NCI-H345 treated with DMSO at 0.1 percent for 48 hours (cell line): ENCODE data around the gene GALNT9.
"Not testable (repeated sequence)": the region's sequence is repeated elsewhere in the genome, so short reads cannot be mapped to it uniquely, and the experiment has no call there.

Experiments used
- DNase-seq: peaks from one replicate; lab custom pipeline; 2025; ENCODE audit not compliant: unreplicated experiment; lab: John Stamatoyannopoulos, UW

Gene GALNT9

DNA sequence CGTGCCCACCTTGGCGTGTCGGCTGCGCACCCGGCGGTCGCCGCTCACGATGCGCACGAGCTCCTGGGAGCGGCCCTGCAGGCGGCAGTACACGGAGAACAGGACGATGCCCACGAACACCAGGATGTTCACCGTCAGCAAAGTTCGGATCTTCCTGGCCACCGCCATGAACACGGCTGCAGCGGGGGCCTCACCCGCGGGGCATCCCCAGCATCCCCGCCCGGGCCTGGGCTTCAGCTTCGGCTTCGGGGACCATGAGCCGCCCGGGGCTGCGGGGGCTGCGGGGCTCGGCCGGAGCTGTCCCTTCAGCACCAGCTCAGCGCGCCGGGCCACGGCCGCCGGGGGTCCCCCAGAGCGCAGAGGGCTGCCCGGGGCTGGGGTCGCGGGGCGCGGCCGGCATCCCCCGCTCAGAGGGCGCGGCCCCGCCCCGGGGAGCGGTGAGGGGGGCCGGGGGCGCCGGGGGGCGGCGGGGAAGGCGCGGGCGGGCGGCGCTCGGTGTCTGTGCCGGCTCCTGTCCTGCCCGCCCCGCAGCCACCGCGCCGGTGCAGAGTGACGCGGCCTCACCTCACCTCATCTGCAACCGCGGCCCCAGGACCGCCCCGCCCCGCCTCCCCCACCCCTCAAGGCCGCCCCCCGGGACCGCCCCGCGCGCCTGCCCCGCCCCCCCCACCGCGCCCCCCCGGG lies at the start of gene GALNT9:
TSS of gene GALNT9 (minus strand) at position 554 of the 684 bp plus-strand sequence. CDS start at position 168, 386 bp downstream.
- DNase-seq: no peak

DNA sequence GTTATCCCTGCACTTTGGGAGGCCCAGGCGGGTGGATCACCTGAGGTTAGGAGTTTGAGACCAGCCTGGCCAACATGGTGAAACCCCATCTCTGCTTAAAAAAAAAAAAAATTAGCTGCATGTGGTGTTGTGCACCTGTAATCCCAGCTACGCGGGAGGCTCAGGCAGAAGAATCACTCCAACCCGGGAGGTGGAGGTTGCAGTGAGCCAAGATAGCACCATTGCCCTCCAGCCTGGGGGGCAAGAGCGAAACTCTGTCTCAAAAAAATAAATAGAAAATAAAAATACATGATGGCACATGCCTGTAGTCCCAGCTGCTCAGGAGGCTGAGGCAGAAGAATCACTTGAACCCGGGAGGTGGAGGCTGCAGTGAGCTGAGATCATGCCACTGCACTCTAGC lies 49.7 kb upstream of the GALNT9 start:
- DNase-seq: not testable (repeated sequence)

DNA sequence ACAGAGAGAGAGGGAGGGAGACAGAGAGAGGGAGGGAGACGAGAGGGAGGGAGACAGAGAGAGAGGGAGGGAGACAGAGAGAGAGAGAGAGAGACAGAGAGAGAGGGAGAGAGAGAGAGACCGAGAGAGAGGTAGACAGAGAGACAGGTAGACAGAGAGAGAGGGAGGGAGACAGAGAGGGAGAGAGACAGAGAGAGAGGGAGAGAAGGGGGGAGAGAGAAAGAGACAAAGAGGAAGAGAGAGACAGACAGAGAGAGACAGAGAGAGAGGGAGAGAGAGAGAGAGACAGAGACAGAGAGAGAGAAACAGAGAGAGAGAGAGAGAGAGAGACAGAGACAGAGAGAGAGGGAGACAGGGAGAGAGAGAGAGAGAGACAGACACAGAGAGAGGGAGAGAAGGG lies 47.8 kb upstream of the GALNT9 start:
- no peak for DNase-seq

DNA sequence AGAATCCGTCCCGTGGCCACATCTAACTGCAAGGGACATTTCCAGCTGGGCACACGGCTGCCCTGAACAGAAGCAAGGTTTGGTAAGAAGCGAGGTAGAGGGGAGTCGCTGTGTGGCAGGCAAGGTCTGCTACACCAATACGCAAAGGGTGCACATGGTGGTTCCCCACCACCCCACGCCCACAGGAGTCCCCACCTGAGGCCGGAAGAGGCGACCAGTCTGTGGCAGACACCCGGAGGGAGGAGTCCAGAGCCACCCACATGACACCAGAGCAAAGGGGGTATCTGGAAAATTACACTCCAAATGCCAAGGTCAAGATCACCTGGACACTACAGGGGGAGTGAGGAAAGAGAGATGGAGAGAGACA lies 47.1 kb upstream of the GALNT9 start:
- no peak for DNase-seq

DNA sequence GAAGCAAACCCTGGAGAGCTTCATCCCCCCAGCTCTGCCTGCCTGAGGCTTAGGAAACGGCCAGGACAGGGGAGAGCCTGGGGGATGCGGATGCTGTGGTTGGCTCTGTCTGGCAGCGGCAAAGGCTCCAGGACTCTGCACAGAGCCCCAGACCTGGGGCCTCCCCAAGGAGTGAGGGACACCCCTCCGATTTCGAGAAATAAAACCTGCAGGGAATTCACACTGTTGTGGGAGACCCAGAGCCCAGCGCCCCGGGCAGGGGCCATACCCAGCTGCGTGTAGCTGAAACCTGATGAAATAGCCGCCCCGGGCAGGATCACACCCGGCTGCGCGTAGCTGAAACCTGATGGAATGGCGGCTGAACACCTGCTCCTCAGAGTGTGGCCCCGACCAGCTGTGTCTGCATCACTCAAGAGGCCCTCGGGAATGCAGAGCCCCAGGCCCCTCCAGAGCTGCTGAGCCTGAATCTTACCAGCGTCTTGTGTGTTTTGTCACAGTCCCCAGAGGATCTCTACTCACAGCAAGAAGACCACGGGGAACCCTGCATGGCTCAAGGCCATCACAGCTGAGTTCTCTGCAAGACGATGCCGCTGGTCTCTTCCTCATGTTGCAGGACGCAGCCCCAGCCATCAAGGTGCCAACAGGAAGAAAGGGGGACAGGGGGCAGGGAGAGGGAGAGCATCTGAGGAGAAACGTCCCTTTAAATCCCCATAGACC lies 46.5 kb upstream of the GALNT9 start:
- DNase-seq: no peak

DNA sequence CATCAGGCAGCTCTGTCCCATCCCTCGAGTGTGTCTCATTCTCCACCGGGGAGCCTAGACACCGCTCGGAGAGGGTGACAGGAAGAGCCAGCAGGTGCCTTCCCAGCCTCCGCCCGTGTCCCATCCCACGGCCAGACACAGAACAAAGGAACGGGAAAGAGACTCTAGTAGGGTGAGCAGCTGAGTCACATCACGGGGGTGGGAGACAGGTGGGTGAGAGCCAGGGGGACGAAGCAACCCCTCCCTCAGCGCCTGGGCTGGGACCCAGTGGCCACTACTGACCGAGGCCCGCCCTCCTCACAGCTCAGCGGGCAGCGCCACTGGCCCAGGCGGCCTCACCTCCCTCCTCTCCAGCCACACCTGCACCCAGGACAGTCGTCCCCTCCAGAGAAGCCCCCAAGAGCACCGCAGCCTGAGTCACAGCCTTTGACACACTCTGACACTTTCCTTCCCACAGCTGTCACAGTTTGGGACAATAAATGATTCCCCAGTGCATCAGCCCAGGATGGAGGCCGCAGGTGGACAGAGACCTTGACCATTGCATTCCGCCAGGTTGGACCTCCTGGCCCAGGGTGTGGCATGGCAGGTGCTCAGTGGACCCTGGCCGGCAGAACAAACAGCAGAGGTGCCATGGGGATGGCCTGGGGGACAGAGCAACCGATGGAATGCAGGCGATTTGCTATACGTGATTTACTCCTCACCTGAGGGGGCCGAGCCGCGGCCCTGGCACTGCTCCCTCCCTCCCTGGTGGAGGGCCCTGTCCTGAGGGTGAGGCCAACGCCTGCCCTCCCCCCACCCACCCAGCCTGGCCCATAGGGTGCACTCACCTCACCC lies 45.4 kb upstream of the GALNT9 start:
- DNase-seq: no peak

DNA sequence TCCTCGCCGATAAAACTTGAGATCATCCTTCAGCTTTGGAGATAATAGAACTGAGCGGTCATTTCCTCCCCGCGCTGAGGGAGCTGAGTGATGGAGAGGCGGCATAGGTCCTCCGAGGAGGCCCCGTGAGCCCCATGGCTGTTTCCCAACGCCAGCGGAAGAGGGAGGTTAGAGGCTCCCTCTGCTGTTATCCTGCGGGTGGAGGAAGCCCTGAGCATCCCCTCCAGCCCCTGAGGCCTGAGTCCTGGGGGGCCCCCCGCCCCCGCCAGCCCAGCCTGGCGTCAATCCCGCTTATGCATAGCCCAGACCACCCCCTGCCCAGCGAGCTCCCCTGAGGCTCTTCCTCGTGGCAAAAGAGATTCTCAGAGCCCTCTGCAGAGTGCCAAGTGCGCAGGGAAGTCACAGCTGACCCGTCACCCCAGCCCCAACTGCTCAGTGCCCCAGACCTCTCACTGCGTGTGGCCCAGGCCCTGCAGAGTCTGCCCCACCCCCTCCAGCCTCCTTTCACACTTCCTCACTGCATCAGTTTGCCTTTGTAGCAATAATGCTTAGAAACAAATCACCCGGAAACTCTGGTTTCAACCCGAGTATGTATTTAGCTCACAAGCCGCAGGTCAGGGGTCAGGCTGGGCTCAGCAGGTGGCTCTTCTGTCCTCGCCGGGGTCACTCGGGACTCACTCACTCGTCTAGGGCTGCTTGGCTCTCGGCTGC lies 44.7 kb upstream of the GALNT9 start:
- DNase-seq: no peak

DNA sequence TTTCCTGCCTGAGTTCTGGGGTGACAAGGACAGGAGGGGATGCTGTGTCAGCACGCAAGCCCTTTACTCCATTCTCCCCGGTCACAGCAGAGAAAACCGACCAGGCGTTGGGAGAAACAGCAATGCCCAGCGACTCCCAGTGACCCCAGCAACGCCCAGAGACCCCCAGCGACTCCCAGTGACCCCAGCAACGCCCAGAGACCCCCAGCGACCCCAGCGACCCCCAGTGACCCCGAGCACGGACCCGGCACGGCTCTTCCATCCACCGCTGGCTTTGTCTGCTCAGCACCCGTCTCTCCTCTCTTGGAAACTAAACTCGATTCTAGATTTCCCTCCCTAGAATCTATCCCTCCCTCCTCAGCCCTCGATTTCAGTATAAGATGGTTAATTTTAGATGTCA lies 38.5 kb upstream of the GALNT9 start:
- DNase-seq: no peak

DNA sequence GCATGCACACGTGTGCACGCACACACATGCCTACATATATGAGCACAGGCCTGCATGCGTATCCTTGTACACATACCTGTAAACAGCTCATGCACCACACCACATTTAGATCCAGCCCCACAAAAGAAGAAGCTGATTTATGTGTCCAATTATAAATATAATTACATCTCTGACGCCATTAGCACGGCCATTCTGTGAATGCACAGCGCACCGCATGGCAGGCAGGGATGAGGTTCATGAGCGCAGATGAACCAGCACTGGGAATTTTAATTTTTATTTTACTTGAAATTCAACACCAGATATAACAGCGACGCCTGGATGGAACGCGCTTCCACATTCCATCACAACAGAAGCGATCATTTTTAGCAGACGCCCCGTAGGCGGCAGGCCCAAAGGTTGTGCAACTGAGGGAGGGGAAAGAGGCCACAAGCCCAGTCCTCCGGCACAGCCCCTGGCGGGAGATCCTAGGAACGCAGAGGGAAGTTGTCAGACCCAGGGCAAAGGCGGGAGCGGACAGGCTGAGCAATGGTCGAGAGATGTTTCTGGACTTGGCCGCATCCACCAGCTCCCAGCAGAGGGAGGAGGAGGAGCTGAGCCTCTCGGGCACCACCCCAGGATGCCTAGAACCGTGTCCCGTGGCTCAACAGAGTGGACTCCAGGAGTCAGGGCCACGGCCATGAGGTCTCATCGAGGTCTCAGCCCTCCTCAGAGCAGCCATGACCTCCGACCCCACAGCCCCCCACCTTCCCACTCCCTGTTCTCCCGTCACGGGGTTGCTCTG lies 37.9 kb upstream of the GALNT9 start:
- no peak for DNase-seq

DNA sequence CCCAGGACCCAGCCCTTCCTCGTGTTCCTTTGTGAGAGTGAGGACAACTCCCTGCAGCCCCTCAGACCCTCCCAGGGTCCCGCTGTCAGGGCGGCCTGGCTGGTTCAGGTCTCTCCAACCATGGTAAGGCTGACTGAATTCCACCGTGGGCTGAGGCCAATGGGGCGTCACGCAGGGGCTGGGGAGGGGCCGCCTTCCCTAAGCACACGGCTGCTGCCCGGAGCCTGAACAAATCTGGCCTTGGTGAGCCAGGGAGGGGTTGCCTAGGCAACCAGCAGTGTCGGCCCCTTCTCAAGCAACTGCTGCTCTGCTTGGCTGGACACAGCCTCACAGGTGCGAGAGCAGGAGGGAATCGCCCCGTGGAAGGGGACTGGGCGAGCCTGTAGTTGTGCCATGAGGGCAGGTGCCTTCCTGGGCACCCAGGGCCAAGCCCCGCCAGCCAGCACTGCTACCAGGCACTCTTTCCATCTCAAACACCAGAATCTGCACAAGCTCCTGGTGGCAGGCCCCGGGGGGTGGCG lies 37.0 kb upstream of the GALNT9 start:
- no peak for DNase-seq

DNA sequence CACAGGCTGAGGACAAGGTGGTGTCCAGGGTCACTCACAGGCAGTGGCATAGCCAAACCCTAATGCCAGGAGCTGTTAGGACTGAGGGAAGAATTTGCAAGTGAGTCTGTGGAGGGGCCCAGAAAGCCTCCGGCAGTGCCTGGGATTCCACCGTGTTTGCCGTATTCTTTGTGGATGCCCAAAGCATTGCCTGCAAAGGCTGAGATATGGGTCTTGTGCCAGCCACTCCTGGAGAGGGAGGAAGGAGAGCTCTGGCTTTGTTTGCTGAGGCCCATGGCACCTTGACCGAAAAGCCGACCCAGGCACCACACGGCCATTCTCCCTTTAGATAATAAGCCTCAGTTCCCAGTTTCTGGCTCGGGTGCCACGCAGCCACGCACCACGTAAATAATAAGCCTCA lies 35.8 kb upstream of the GALNT9 start:
- no peak for DNase-seq

DNA sequence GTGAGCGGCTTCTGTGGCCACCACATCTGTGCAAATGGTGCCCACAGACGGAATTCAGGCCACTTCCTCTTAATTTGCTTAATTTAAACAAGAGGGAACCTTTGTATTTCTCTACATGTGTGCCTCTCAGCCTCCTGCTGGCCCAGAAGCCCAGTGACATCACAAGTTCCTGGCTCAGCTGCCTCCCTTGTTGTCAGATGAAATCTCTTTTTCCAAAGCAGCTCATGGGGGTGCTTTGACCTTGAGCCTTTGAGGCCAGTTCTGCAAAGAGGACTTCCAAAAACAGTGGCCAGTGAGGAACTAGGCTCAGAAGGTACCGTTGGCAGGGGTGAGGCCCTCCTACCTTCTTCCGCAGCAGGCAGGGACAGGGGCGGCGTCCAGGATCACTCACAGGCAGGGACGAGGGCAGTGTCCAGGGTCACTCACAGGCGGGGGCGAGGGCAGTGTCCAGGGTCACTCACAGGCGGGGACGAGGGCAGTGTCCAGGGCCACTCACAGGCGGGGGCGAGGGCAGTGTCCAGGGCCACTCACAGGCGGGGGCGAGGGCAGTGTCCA lies 35.0 kb upstream of the GALNT9 start:
- DNase-seq: no peak

DNA sequence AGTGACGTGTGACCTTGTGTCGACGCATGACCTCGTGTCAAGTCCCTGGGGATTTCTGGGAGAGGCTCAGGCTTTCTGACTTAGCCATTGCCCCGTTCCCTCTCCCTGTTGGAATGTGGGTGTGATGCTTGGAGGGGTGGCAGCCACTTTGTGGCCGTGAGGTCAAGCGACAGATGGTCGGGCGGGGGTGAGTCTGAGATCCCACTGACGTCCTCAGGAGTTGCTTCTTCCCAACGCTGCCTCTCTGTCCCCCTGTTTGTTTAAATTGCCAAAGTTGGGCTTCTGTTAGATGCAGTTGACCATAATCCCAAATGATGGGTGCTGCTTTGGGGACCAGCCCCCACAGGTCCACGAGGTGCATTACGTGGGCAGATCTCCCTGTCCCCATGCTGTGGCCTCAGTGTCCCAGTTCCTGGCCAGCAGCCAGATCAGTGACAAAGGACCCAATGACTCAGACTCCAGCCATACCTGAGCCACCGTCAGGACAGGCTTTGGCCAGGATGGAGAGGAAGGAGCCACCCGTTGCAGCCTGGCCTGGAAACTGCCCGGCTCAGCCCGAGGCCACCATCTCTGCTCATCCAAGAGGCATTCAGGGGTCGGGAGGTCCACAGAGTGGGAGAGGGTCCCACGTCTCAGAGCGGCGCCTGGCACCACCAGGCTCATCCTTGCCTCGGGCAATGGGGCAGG lies 34.4 kb upstream of the GALNT9 start:
- no peak for DNase-seq

DNA sequence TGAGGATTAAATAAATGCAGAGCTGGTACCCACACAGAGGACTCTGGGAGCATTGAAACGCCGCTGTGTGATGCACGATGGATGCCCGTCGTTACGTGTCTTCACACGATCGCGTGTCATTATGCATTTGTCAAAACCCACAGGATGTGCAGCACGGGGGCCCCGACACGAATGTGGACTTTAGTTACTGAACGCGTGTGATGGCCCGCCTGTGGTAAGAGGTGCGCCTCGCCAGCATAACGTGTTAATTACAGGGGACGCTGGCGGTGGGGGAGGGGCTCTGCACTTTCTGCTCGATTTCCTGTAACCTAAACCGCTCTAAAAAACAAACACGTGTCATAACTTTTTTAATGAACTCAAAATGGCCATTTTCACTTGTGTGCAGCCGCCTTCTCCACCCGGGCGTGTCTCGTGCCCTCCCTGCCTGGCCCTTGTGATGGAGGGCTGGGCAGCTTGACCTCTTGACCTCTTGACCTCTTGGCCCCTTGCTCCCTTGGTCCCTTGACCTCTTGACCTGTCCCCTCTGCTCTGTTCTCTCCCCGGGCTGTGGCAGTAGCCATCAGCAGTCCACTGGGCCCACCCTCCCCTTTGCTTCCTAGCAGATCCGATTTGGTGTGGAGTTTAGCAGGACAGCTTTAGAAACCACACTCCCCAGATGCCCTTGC lies 33.7 kb upstream of the GALNT9 start:
- no peak for DNase-seq

DNA sequence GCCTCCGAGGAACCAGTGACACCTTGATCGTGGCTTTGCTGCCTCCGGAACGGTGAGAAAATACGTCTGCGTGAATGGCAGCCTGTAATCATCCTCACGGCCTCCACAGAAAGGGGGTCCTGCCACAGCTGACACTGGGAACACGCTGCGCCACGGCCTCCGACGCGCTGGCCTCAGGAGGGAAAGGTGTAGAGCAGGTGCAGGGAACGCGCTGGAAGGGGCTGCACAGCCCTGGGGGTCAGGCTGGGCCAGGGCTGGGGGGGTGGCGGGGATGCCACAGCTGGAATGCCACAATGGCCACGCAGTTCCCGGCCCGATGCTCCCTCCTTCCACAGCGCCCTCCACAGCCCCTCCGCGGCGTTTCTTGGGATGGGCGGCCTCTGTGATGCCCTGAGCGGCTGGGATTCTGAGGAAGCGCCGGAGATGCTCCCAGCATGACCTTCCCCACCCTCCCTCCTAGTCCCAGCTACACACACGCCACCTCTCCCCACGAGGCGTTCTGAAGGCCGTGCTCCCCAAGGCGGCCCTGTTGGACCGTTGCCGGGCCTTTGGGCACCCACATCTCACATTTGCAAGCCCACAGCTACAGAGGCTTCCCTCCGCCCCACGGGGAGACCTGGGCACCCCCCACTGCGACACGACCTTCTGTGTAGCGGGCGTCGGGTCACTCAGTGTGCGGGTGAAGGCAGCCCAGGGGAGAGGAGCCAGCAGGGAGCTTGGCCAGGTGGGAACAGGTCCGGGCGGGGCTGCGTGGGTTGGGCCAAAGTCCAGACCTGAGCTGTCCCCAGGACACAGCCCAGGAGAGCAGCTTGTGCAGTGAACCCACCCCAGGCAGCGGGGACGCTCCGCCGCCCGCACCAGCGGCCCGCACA lies 31.8 kb upstream of the GALNT9 start:
- DNase-seq: no peak

DNA sequence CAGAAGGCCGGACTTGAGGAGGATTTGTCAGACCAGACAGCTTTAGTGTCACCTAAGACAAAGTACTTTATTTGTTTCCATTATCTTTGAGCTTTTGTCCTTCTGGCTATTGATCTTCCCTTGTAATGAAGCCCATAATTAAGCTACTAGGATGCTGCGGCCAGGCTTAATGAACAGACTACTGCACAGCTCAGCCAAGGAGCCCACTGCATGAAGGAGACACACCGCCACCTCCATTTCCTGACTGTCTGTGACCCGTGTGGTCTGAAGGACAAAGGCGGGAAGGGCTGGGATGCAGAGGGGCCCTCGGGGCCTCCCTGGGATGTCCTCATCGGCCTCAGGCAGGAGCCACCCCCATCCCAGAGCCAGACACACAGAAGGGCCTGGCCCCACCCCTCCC lies 31.0 kb upstream of the GALNT9 start:
- DNase-seq: no peak

DNA sequence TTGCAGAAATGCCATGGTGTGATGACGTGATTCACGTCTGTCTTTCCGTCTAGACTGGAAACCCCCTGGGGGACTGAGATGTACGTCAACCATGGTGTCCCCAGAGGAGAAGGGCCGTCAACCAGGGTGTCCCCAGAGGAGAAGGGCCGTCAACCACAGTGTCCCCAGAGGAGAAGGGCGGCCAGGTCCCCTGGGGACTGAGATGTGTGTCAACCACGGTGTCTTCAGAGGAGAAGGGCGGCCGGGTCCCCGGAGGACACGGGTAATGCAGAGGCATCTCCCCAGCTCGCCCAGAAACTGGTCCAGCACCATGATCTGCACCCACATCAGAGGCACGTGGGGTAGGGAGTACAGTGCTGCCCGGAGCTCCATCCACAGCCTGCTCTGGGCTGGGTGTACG lies 30.6 kb upstream of the GALNT9 start:
- no peak for DNase-seq

DNA sequence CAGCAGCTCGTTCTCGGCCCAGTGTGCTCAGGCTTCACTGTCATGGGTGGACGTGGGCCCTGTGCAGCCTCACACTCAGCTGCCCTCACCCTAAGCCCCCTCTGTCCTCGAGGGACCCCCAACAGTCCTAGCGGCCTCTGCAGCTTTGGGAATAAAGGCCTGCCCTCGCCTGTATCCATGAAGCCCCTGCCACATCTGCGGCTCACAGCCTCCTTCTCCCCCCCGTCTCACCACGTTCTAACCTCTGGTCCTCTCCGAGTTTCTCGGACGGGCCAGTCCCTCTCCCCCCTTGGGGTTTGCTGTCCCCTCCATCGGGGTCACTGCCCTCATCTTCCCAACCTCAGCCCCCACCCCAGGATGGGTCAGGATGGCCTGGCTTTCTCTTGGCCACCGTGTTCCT lies 30.2 kb upstream of the GALNT9 start:
- DNase-seq: no peak
